ENCODE measurements around the gene GRIN2C. TPM values are rescaled to one million over a fixed set of nuclear protein-coding genes. Genes with fewer than 3 reads are reported as not detected.

The GRIN2C gene
- total RNA-seq, 1 donor from 2014 or later: 0.57 TPM

GRCh38 chr17:74853669-74854068 lies 6.0 kb downstream of the GRIN2C start:
- no peak for DNase-seq (ENCODE audit: low spot score, unreplicated experiment)
- H3K4me3 Mint-ChIP-seq (ENCODE audit: low read depth): peak overlapping the region; percentile 26
- H3K27me3 Mint-ChIP-seq: peaks cover 88% of the 10 kb centered on the region
- H3K9me3 Mint-ChIP-seq (ENCODE audit: low read depth): no peaks in the 10 kb centered on the region
- no peaks in the 10 kb centered on the region for H3K36me3 Mint-ChIP-seq (ENCODE audit: insufficient read depth)
- TF ChIP-seq CTCF (IDR thresholded peaks at IDR 0.05; ENCODE audit: unreplicated experiment): no peak
- no peaks in the 10 kb centered on the region for H3K4me1 Mint-ChIP-seq (ENCODE audit: low read depth)
- H3K27ac Mint-ChIP-seq: no peak overlapping the region

- H3K27ac Mint-ChIP-seq: no peak overlapping the region
- no peaks in the 10 kb centered on the region for H3K36me3 Mint-ChIP-seq (ENCODE audit: insufficient read depth)
- H3K9me3 Mint-ChIP-seq (ENCODE audit: low read depth): no peaks in the 10 kb centered on the region
- peaks cover 90% of the 10 kb centered on the region for H3K27me3 Mint-ChIP-seq
- H3K4me1 Mint-ChIP-seq (ENCODE audit: low read depth): no peaks in the 10 kb centered on the region
- no peak for DNase-seq (ENCODE audit: low spot score, unreplicated experiment)
- no peak for TF ChIP-seq CTCF (IDR thresholded peaks at IDR 0.05; ENCODE audit: unreplicated experiment)
- H3K4me3 Mint-ChIP-seq (ENCODE audit: low read depth): peak overlapping the region; percentile 63
These were observed 6.7 kb downstream of the GRIN2C start for GRCh38 chr17:74853048-74853397.

- Mint-ChIP-seq H3K9me3 (ENCODE audit: low read depth) (no peaks in the 10 kb centered on the region), H3K27ac (peak overlapping the region; percentile 62), H3K4me3 (ENCODE audit: low read depth) (peak overlapping the region; percentile 63), H3K36me3 (ENCODE audit: insufficient read depth) (no peaks in the 10 kb centered on the region), H3K27me3 (peaks cover 88% of the 10 kb centered on the region), H3K4me1 (ENCODE audit: low read depth) (no peaks in the 10 kb centered on the region)
- TF ChIP-seq CTCF (IDR thresholded peaks at IDR 0.05; ENCODE audit: unreplicated experiment): no peak
- DNase-seq (ENCODE audit: low spot score, unreplicated experiment): peak; percentile 48
These were observed 7.2 kb downstream of the GRIN2C start for GRCh38 chr17:74852237-74853047.

- TF ChIP-seq CTCF (IDR thresholded peaks at IDR 0.05; ENCODE audit: unreplicated experiment): no peak
- H3K27me3 Mint-ChIP-seq: peaks cover 81% of the 10 kb centered on the region
- no peaks in the 10 kb centered on the region for H3K36me3 Mint-ChIP-seq (ENCODE audit: insufficient read depth)
- H3K4me3 Mint-ChIP-seq (ENCODE audit: low read depth): no peak overlapping the region
- no peak for DNase-seq (ENCODE audit: low spot score, unreplicated experiment)
- no peak overlapping the region for H3K27ac Mint-ChIP-seq
- H3K9me3 Mint-ChIP-seq (ENCODE audit: low read depth): no peaks in the 10 kb centered on the region
- no peaks in the 10 kb centered on the region for H3K4me1 Mint-ChIP-seq (ENCODE audit: low read depth)
These were observed 8.0 kb downstream of the GRIN2C start for GRCh38 chr17:74851612-74852236.

GRCh38 chr17:74850914-74851313 lies 8.8 kb downstream of the GRIN2C start:
- no peak overlapping the region for H3K4me3 Mint-ChIP-seq (ENCODE audit: low read depth)
- H3K27ac Mint-ChIP-seq: no peak overlapping the region
- peaks cover 79% of the 10 kb centered on the region for H3K27me3 Mint-ChIP-seq
- DNase-seq (ENCODE audit: low spot score, unreplicated experiment): no peak
- no peaks in the 10 kb centered on the region for H3K4me1 Mint-ChIP-seq (ENCODE audit: low read depth)
- TF ChIP-seq CTCF (IDR thresholded peaks at IDR 0.05; ENCODE audit: unreplicated experiment): no peak
- no peaks in the 10 kb centered on the region for H3K36me3 Mint-ChIP-seq (ENCODE audit: insufficient read depth)
- no peaks in the 10 kb centered on the region for H3K9me3 Mint-ChIP-seq (ENCODE audit: low read depth)

All from progenitor cell of endocrine pancreas (in vitro differentiated cells).